ENCODE data around the gene GJE1. TPM values are rescaled to one million over a fixed set of nuclear protein-coding genes. Genes with fewer than 3 reads are reported as not detected.
"Not testable (repeated sequence)": the region's sequence is repeated elsewhere in the genome, so short reads cannot be mapped to it uniquely, and the experiment has no call there.

GJE1 gene, protein sequence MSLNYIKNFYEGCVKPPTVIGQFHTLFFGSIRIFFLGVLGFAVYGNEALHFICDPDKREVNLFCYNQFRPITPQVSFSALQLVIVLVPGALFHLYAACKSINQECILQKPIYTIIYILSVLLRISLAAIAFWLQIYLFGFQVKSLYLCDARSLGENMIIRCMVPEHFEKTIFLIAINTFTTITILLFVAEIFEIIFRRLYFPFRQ
- not detected for polyA plus RNA-seq (2013, experiment 1 of 2; ENCODE audit: insufficient read length)
- polyA plus RNA-seq (2013, experiment 2 of 2; ENCODE audit: insufficient read length) = not detected

DNA sequence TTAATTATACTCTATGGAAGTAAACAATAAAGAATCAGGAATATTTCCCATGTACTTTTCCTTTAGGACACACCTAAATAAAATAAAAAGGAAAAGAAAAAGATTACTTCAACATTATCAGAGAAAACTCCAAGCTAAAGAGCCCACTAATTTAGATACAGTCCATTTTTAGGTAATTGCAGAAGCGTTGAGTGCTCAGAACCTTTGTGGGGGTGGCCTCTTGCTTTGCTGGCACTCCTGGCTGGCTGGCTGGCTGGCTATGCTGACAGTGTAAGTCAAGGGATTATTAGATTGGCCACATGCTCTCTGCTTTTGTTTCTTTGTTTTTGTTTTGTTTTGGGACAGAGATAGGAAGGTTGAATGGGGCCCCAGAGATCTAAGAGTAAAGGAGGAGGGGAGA is at the start of gene GJE1:
TSS of gene GJE1 (plus strand) at position 301 of the 400 bp plus-strand sequence. CDS start 234 bp downstream, outside the sequence.
- DNase-seq = no peak

DNA sequence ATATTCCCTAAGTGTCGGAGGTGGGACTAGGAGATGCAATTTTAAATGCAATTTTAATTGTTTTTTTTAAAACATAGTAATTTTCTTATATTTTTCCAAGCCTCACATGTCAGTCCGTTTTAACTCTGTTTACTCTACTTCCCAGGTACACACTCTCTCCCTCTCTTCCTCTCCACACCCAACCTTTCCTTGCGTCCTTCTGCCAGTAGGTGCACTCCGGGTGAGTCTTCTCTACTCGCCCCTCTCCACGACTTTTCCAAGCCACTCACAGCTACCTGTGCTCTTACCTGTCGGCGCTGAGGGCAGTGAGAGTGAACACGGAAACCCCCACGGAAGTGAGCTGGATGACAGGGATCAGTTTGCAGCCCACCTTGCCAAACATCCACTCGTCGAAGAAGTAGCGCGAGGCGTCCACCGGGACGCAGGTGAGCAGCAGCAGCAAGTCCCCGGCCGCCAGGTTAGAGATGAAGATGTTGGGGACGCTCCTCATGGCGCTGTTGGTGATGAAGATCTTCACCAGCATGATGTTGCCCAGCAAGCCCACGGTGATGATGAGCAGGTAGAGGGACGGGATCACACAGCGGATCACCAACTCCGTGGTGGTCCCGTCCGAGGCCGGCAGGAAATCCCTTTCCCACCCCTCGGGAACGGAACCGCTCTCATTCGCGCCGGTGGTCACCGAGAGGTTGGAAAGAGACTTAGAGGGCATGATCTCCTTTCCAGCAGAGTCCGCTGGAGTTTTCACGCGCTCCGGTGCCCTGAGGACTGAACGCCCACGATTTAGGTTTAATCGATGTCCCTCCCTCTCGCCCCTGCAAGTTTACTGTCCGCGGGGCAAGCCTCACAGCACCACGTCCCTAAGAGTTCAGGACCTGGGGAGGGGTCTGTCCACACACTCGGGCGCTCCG is 44.5 kb upstream of the GJE1 start:
- DNase-seq = no peak

DNA sequence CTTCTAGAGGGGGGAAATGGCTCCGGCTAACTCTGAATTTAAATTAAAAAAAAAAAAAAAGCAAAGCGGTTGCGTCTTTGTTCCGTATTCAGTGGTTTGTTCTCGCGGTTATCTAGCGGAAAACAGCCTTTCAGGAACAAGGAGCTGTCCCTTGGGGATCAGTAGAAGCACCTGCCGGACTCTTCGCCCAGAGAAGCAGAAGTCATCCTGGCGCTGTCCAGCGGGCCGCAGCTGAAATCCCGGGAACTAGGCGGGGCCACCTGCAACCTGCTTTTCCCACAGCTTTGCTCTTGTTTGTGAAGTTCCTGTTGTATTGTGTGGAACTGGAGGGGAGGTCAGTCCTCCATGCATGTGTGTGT is 43.9 kb upstream of the GJE1 start:
- DNase-seq = peak; percentile 30

DNA sequence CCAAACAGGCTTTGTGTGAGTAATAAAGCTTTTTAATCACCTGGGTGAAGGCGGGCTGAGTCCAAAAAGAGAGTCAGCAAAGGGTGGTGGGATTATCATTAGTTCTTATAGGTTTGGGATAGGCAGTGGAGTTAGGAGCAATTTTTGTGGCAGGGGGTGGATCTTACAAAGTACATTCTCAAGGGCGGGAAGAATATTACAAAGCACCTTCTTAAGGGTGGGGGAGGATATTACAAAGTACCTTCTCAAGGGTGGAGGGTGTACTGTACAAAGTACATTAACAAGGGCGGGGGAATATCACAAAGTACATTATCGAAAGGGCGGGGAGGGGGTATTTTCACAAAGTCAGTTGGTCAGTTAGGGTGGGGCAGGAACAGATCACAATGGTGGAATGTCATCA is 27.9 kb upstream of the GJE1 start:
- not testable (repeated sequence) for DNase-seq

DNA sequence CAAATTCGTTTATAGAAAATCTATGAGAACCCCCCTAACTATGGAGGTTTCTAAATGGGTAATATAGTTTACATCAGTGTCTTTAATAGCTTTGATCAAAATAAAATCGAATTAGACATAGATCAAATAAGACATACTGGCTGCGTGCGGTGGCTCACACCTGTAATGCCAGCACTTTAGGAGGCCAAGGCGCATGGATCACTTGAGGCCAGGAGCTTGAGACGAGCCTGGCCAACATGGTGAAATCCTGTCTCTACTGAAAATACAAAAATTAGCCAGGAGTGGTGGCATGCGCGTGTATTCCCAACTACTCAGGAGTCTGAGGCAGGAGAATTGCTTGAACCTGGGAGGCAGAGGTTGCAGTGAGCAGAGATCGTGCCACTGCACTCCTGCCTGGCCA is 21.9 kb upstream of the GJE1 start:
- not testable (repeated sequence) for DNase-seq

DNA sequence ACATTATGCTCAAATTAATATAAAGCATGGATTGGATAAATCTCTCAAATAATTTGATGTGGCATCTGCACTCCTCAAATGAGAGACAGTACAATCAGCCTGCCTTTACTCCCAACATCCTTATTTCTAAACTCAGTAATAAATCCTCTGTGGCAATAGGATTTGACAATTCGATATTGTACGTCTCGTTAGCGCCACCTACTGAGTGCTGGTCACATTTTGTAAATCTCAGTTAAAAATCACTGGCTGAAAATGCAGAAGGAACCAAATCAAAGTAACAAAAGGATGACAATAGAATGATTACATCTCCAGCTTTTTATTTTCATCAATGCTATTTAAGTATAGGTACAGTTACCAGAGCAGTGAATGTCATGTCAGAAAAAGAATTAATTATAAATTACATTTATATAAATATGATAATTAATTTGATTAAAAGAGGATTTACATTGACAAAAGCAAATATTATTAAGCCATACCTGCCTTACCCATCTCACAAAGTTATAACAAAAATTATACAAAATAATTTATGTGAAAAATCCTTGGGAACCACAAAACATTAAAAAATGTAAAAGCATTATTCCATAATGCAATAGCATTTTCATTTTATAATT is 20.2 kb upstream of the GJE1 start:
- DNase-seq = peak; percentile 76

DNA sequence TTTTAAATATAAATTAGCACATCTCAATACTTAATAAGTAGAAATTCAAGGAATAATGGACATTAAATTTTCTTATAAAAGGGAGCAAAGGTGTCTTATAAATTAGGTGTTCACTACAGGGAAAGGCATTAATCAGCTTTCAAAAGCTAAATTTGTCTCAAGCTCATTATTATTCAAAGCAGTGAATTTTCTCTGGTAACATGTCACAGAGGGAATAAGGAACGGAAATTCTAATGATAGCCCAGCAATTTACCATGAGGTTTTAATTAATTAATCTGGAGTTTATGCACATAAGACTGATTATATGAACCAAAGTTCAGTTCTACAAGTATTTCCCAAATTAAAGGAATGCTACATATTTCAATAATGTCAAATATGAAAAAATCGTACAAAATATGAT is 15.4 kb upstream of the GJE1 start:
- no peak for DNase-seq

DNA sequence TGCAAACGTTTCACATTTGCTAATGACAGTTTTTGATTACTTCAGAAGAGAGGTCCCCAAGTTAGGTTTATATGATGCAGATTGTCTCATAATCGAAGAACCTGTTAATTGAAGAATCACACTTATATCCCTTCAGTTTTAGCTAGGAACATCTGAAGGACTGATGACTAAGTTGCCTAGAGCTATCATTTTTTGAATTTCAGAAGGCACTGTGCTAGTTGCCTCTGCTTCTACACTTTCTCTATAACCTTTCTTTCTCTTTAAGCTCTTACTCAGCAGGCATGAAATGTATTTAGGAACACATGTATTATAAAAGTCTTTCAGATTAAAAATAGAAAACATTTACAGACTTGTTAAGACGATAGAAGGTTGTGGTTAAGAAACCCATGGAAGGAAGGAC is 14.4 kb upstream of the GJE1 start:
- no peak for DNase-seq

DNA sequence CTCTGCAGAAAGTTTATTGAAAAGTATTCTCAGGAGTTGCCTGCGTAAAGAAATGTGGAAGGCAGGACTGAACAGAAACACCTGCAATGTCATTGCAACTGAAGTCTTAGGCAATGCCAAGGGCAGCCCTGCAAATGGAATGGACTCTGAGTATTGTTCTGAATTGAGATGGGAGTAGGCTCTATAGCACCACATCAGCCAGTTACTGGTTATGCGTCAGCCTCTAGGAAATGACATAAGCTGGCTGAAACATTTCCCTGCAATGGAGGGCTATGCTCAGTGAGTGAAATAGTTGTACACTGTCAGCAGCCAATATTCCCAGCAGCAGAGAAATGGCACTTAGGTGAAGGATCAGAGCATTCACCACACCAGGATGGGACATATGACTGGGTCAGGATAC is 13.8 kb upstream of the GJE1 start:
- no peak for DNase-seq

DNA sequence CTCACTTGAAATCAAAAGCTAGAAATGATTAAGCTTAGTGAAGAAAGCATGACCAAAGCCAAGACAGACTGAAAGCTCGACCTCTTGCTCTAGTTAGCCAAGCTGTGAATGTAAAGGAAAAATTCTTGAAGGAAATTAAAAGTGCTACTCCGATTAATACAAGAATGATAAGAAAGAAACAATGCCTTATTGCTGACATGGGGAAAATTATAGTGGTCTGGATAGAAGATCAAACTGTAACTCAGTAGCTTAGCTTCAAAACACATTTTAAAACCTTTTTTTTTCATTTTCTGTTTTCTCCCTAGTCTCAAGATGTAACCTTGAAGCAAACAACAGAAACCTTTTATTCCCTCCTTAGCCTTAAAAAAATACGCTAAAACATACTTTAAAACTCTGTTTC is 11.4 kb upstream of the GJE1 start:
- no peak for DNase-seq

DNA sequence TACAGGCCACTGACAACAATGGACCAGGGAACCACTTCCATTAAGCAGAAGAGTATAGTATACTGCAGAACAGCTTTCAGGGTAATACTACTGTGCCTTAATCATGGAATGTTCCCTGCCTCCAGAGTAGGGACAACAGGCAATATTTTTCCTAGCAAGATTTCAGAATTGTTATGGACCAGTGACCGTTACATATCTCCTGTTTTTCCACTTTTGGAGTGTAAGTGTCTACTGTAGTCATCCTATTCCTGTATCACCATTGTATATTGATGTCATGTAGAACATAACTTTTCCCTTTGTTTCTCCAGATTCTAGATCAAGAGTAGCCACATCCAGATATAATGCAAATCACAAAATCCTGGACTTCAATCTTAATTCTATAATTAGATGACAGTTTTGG is 1.9 kb upstream of the GJE1 start:
- DNase-seq = no peak

DNA sequence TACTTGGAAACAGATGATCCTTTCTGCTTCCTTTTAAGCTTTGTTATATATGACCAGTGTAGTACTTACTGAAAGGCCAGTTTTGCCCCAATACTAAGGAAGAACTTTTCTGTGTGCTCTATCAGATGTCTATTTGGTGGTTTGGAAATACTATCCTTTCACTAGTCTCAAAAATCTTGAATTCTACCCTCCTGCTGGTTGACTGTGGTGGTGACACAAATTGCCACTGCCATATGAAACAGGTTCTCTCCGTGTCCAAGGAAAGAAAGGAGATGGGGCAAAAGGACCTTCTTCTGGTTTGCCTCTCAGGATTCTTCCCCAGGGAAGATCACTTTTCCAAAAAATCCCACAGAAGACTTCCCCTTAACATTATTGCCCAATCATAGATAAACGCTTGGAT is 6.2 kb downstream of the GJE1 start:
- DNase-seq = no peak

DNA sequence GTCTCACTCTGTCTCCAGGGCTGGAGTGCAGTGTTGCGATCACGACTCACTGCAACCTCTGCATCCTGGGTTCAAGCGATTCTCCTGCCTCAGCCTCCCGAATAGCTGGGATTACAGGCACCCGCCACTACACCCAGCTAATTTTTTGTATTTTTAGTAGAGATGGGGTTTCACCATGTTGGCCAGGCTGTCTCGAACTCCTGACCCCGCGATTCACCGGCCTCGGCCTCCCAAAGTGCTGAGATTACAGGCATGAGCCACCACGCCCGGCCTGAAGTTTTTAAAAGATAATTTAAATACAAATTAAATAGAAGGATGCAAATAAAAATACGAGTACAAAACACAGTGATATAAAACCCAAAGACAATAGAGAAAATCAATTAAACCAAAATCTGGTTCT is 8.8 kb downstream of the GJE1 start:
- not testable (repeated sequence) for DNase-seq

DNA sequence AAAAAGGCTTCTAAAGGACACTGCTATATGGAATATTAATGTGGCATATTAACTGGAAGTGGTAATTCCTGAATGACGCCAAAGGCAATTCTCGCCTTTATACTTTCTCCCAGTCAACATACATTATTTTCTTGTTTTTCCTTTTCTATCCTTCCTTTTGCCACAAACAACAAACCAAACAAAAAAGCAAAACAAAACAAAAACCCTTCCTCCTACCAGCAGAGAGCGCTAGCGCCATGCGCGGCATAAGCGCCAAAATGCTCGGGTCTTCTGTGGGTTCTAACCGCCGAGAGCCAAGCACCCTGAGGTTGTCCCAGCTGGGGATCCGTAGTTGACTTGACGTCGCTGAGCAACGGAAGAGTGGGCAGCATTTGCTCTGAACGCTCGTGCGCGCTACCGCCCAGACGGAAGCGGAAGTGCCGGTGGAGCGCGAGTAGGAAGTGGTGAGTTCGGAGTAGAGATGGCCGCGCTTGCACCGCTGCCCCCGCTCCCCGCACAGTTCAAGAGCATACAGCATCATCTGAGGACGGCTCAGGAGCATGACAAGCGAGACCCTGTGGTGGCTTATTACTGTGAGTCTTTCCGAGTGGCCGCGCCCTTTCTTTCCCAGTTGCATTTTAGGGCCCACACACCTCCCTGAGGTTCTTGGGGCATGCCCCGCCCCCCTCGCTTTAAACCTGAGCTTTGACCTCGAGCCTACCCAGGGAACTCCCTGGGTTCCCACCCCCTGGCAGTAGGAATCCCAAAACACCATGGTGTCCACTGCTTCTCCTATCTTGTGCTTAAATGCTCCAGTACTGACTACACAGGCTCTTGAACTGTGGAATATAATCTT is 14.3 kb downstream of the GJE1 start, which contains the start of the genes NMBR and VTA1:
TSS of gene NMBR (minus strand) at position 295 of the 835 bp plus-strand sequence. CDS start 58,464 bp downstream, outside the sequence.
TSS of gene VTA1 (plus strand) at position 436 of the 835 bp plus-strand sequence. CDS start at position 461, 25 bp downstream.
- peak; percentile 100 for DNase-seq

DNA sequence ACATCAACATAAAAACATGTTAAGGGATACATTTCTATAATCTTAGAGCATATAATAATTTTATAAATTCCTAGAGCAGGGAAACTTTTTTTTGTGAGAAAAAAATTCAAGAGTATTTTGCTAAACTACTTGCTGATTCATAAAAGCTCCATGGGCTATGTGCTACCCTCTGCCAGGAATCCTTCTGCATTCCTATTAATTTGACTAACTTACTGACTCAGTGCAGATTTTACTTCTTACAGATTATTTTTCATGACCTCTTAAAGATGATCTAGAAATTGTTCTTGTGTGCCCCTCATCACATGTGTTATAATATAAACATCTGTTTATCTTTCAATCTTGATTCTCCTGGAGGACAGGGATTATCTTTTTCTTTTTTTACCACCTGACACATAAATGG is 20.0 kb downstream of the GJE1 start:
- peak; percentile 80 for DNase-seq

DNA sequence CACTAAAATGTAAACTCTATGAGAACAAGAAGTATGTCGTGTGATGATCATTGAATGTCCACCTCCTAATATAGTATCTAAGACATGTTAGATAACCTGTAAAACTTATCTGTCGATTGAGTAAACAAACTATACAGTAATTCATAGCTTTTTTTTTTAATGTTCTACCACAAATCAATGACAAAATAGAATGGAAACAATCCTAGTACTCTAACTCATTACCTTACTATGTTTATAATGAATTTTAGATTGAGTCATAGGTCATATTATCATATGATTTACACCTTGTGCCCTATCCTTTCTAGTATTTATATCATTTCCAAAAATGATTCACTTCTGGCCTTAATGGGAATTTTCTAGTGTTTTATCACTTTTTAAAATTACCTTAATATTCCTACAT is 20.5 kb downstream of the GJE1 start:
- DNase-seq = no peak

DNA sequence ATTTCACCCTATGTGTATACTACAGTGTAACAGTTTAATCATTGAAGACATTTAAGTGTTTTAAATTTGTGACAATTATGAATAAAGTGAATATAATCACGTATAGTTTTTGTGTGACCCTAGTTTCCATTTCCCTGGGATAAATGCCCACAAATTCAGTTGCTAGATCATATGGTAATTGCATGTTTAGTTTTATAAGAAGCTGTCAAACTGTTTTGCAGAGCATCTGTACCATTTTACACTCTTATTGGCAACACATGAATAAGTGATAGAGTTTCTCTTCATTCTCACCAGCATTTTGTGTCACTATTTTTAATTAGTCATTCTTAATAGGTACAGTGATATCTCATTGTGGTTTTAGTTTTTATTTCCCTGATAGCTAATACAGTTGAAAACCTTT is 21.6 kb downstream of the GJE1 start:
- DNase-seq = no peak

DNA sequence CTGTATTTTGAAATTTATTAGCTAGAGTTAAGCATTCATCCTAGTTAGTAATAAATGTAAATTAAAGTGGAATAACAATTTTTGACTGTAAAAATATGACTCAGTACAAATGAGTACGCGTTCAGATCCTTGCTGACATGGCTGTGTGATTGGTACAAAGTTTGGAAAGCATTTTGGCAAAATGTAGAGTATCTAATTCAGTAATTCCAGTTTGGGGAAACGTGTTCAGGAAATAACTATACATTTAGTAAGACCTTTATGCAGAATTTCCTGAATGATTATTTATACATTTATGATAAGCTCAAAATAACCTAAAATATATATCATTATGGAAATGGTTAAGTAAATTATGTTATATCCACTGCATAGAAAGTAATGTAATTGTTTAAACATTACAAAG is 22.4 kb downstream of the GJE1 start:
- no peak for DNase-seq

DNA sequence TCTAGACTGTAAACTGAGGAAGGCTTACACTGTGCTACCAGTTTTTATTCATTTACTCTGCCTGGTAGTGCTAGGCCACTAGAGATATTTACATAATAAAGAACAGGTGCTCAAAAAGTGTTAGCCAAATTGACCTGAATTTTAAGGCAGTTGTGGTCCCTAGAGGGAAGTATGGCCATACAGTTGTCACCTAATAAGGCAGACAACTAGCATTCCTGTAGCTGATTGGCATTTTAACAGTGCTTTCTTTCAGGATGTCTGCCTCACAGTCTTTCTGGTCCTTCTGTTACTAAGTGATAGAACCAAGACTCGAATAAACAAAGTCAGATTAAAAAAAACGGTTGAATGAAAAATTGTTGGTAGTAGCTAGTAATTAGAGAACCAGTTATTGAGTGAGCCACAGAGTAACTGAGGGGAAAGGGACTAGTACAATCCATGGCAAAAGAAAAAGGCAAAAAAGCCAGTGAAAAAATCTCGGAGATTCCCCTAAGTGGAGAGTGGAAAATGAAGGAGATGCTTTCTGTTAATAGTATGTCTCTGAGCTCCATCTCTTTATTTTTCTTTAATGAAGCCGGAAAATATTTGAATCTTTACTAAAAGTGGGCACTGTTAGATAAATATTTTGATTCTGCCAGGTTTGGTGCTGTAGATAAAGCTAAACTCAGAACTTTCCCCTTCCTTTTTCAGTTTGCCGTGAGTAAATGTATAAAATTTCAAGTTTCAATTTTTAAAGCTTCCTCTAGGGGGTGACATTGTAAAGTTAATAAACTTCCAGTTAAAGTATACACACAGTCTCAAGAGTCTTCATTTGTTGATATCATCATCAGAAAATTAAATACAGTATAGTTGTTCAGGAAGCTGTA is 23.4 kb downstream of the GJE1 start:
- peak; percentile 27 for DNase-seq

DNA sequence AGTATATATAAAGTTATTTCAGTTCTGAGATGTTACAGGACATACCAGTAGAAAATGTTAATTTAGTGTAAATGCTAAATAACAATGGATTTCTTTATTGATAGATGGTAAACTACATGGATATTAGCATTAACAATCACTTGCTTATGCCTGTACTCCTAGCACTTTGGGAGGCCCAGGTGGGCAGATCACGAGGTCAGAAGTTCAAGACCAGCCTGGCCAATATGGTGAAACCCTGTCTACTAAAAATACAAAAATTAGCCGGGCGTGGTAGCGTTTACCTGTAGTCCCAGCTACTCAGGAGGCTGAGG is 24.0 kb downstream of the GJE1 start:
- DNase-seq = not testable (repeated sequence)

DNA sequence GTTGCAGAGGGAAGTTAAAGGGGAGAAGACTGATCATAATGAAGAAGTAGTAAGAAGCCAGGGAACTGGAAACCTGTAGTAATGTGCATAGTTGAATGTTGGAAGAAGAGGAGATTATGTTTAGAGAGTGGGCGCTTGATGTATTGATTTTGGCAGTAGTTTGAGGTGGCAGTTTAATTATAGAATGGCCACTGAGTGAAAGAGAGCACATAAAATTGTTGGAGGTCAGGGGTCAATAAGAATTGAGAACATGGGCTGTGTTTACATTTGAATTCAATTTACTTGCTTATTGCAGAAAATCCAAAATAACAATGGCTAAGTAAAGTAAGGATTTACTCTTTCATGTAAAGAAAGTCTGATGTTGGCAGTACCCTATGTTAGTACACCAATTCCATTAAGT is 30.1 kb downstream of the GJE1 start:
- no peak for DNase-seq

DNA sequence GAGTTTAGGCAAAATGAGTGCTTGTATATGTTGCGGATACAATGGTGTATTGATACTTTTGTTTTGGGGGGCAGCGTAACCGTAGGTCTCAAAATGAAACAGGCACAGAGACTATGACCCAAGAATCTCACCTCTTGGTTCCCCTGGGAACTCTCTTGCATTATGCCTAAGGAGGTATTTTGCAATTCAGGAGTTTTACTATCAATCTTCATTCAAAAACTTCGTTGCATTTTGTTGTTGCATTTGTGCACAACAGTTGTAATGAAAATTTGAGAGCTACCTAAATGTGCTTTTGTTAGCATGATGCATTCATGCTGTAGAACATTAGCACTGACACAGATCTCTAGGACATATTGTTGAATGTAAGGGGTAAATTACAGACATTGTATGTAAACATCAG is 32.5 kb downstream of the GJE1 start:
- DNase-seq = no peak
